Upper lobe of left lung (tissue), 4 donors: Measurements from ENCODE around the gene DMRTA2.

Experiments
- CTCF ChIP-seq, 6 experiments: fragments of 450-650 bp in 4 of 6; fragments of 200-600 bp in 2 of 6; sonication (generic) in 2 of 6; IDR thresholded peaks; one replicate each; pipeline ENCODE4 v1.5.1; 2016 to 2019; ENCODE audit warnings: antibody characterized with exemption in 6 of 6
- EP300 ChIP-seq, 4 donors: sonication (generic); formaldehyde crosslinking; IDR thresholded peaks; one replicate each; pipeline ENCODE4 v1.5.1; 2017; ENCODE audit warnings: antibody characterized with exemption in 4 of 4, control low read depth in 2 of 4
- POLR2A ChIP-seq, 4 donors: fragments of 450-650 bp; IDR thresholded peaks; one replicate each; pipeline ENCODE4 v1.5.1; 2016 to 2017; ENCODE audit warnings: antibody characterized with exemption in 4 of 4, mild to moderate bottlenecking in 2 of 4

- TF ChIP-seq CTCF (IDR thresholded peaks at IDR 0.05): no peak
- TF ChIP-seq EP300 (IDR thresholded peaks at IDR 0.05): no peak
- TF ChIP-seq POLR2A (IDR thresholded peaks at IDR 0.05): no peak
These were observed 8.4 kb downstream of the DMRTA2 start for GRCh38 chr1:50414853-50415234.
